ENCODE results near the gene AUP1. TPM values are rescaled to one million over a fixed set of nuclear protein-coding genes. Genes with fewer than 3 reads are reported as not detected.
A peak's percentile ranks its signal among the peaks of the same experiment; 100 is the strongest.

AUP1 gene
- polyA plus RNA-seq, 3 donors = 130 to 385 (median 149) TPM

DNA sequence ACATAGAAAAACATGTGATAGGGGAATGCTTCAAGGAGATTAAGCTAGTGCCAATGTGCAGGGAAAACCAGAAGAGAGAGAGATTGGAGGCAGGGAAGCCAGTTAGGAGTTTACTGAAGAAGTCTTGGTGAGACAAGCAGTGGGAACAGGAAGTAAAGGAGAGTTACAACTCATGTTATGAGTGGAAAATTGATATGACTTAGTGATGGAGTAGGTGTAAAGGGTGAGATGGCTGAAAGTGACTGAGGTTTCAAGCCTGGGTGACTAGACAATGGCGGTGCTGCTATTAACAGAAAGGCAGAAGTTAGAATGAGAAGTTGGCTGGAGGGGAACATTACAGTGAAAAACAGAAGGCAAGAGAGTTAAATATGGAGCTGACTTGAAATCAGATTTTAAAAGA, 41.6 kb upstream of the AUP1 start:
- Histone ChIP-seq H3K79me2 (ENCODE audit: insufficient read depth, low read length) (peaks cover 7% of the 10 kb centered on the region), H3K27ac (ENCODE audit: low read depth in 1 of 2, low read length in 2 of 2) (peak overlapping the region in 1 of 2 donors; percentile 61), H3K36me3 (replicated peaks in 1 of 2; ENCODE audit: control insufficient read depth in 1 of 2, insufficient read depth in 2 of 2, low read length in 2 of 2) (no peaks in the 10 kb centered on the region), H3K9ac (ENCODE audit: insufficient read depth, low read length, poor library complexity, severe bottlenecking) (no peak overlapping the region), H3K9me3 (replicated peaks in 1 of 2; ENCODE audit: control insufficient read depth in 1 of 2, insufficient read depth in 1 of 2, low read length in 2 of 2) (no peaks in the 10 kb centered on the region), H3K4me2 (replicated peaks; ENCODE audit: extremely low read depth, low read length, poor library complexity, severe bottlenecking) (peak overlapping the region; percentile 23), H3K27me3 (ENCODE audit: control insufficient read depth in 2 of 2, insufficient read depth in 2 of 2, low read length in 2 of 2) (no peaks in the 10 kb centered on the region), H3K4me3 (replicated peaks in 1 of 3; ENCODE audit: low read depth in 2 of 3, low read length in 3 of 3) (no peak overlapping the region), H3K4me1 (ENCODE audit: control insufficient read depth in 1 of 2, insufficient read depth in 2 of 2, low read length in 2 of 2) (peaks cover 82 to 92% of the 10 kb centered on the region in 2 donors), H2AFZ (ENCODE audit: insufficient read depth, low read depth, low read length, poor library complexity, severe bottlenecking) (peak overlapping the region; percentile 68), H4K20me1 (ENCODE audit: insufficient read depth, low read length) (no peaks in the 10 kb centered on the region)
- no peak overlapping the region for H3K4me3 Mint-ChIP-seq
- H3K9me3 Mint-ChIP-seq = peaks cover 0 to 3% (median 0%) of the 10 kb centered on the region in 7 donors
- peaks cover 71% of the 10 kb centered on the region for H3K4me1 Mint-ChIP-seq
- 0% methylated on average over 1 of the region's 1 CpG for WGBS (ENCODE audit: insufficient coverage)
- H3K27ac Mint-ChIP-seq = no peak overlapping the region
- peak; percentile 36 to 48 (median 40) for DNase-seq
- TF ChIP-seq, protein P1, sequence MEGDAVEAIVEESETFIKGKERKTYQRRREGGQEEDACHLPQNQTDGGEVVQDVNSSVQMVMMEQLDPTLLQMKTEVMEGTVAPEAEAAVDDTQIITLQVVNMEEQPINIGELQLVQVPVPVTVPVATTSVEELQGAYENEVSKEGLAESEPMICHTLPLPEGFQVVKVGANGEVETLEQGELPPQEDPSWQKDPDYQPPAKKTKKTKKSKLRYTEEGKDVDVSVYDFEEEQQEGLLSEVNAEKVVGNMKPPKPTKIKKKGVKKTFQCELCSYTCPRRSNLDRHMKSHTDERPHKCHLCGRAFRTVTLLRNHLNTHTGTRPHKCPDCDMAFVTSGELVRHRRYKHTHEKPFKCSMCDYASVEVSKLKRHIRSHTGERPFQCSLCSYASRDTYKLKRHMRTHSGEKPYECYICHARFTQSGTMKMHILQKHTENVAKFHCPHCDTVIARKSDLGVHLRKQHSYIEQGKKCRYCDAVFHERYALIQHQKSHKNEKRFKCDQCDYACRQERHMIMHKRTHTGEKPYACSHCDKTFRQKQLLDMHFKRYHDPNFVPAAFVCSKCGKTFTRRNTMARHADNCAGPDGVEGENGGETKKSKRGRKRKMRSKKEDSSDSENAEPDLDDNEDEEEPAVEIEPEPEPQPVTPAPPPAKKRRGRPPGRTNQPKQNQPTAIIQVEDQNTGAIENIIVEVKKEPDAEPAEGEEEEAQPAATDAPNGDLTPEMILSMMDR (IDR thresholded peaks at IDR 0.05) = no peak
- peaks cover 0 to 3% (median 0%) of the 10 kb centered on the region in 3 donors for H3K27me3 Mint-ChIP-seq (ENCODE audit: low read depth in 3 of 3)
- intact Hi-C loops (cut with micrococcal nuclease) = no loop called here
- H3K36me3 Mint-ChIP-seq = peaks cover 0 to 4% of the 10 kb centered on the region in 2 donors

DNA sequence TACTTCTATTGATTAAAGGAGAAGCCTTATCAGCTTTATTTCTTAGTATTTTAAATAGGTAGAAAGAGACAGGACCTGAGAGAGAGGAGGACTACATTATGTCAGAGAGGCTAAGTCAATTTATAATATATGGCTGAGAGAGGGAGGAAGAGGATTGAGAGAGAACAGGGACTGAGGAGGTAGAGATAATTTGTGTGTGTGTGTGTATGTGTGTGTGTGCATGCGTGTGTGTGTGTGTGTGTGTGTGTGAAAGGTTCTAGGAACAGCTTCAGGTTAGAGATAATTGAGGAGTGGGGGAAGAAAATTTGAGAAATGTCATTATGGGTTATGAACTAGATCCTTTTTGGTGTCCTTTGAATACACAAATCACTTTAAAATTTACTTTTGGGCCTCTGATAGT, 40.2 kb upstream of the AUP1 start:
- H4K20me1 ChIP-seq (ENCODE audit: insufficient read depth, low read length) = no peaks in the 10 kb centered on the region
- H3K4me3 Mint-ChIP-seq = no peak overlapping the region
- H3K79me2 ChIP-seq (ENCODE audit: insufficient read depth, low read length) = no peaks in the 10 kb centered on the region
- 100% methylated on average over 1 of the region's 1 CpG for WGBS (ENCODE audit: insufficient coverage)
- TF ChIP-seq, protein P1 (IDR thresholded peaks at IDR 0.05) = no peak
- H3K27ac Mint-ChIP-seq = peak overlapping the region in 1 of 7 donors; percentile 83
- no peaks in the 10 kb centered on the region for H3K27me3 Mint-ChIP-seq (ENCODE audit: low read depth in 3 of 3)
- H3K9me3 Mint-ChIP-seq = peaks cover 0 to 3% (median 0%) of the 10 kb centered on the region in 7 donors
- H3K4me3 ChIP-seq (replicated peaks in 1 of 3; ENCODE audit: low read depth in 2 of 3, low read length in 3 of 3) = no peak overlapping the region
- no peaks in the 10 kb centered on the region for H3K36me3 ChIP-seq (replicated peaks in 1 of 2; ENCODE audit: control insufficient read depth in 1 of 2, insufficient read depth in 2 of 2, low read length in 2 of 2)
- DNase-seq = no peak
- intact Hi-C loops (cut with micrococcal nuclease) = no loop called here
- peaks cover 73 to 84% of the 10 kb centered on the region in 2 donors for H3K4me1 ChIP-seq (ENCODE audit: control insufficient read depth in 1 of 2, insufficient read depth in 2 of 2, low read length in 2 of 2)
- peaks cover 0 to 4% of the 10 kb centered on the region in 2 donors for H3K36me3 Mint-ChIP-seq
- H3K4me2 ChIP-seq (replicated peaks; ENCODE audit: extremely low read depth, low read length, poor library complexity, severe bottlenecking) = no peak overlapping the region
- no peaks in the 10 kb centered on the region for H3K27me3 ChIP-seq (ENCODE audit: control insufficient read depth in 2 of 2, insufficient read depth in 2 of 2, low read length in 2 of 2)
- H2AFZ ChIP-seq (ENCODE audit: insufficient read depth, low read depth, low read length, poor library complexity, severe bottlenecking) = no peak overlapping the region
- peaks cover 63% of the 10 kb centered on the region for H3K4me1 Mint-ChIP-seq
- H3K9me3 ChIP-seq (replicated peaks in 1 of 2; ENCODE audit: control insufficient read depth in 1 of 2, insufficient read depth in 1 of 2, low read length in 2 of 2) = no peaks in the 10 kb centered on the region
- no peak overlapping the region for H3K9ac ChIP-seq (ENCODE audit: insufficient read depth, low read length, poor library complexity, severe bottlenecking)
- no peak overlapping the region for H3K27ac ChIP-seq (ENCODE audit: low read depth in 1 of 2, low read length in 2 of 2)
